ENCODE data around the gene ZNF655.

The ZNF655 gene

DNA sequence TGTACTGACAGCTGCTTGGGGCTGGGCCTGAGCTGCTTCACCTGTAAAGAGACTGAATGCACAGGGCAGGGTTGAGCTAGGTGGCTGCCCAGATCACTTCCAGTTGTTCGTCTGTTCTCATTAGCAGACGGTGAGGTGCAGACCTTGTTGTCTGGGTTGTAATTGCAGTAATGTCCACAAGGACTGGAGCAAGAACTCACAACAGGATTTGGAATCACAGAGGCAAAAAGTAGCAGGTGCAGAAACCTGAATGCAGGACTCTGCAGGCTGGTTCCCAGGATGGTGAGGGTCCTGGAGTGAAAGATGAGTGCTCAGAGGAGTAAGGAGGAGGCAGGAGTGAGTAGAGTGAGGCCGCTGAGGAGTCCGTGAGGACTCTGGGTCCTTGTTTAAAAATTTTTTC, 67.5 kb downstream of the ZNF655 start:
- no peak overlapping the region for H3K27ac ChIP-seq
- DNase-seq, result no peak
- H3K4me3 ChIP-seq (ENCODE audit: low read depth, low read length), result no peak overlapping the region
- H3K27me3 ChIP-seq (ENCODE audit: insufficient read depth, low read depth, severe bottlenecking), result no peaks in the 10 kb centered on the region
- no peak for TF ChIP-seq CTCF (IDR thresholded peaks at IDR 0.05; ENCODE audit: low read depth, low read length)
- no peaks in the 10 kb centered on the region for H3K9me3 ChIP-seq (ENCODE audit: severe bottlenecking)
- peaks cover 81% of the 10 kb centered on the region for H3K36me3 ChIP-seq
